ENCODE measurements around the gene PFKFB3.

Gene PFKFB3

GRCh38 chr10:6300784-6301460 lies 98.2 kb downstream of the PFKFB3 start:
- no peak for DNase-seq (ENCODE audit: low read depth in 2 of 2)

- DNase-seq (ENCODE audit: low read depth in 2 of 2) = no peak
Measured at GRCh38 chr10:6301488-6302075, 98.8 kb downstream of the PFKFB3 start.
